Gastrocnemius medialis (tissue), 4 donors: ENCODE results near the gene ERC2.

Source experiments
- CTCF ChIP-seq, 5 experiments: fragments of 450-650 bp in 3 of 5; fragments of 200-600 bp in 2 of 5; sonication (generic) in 2 of 5; IDR thresholded peaks in 4 of 5; conservative IDR thresholded peaks in 1 of 5; 1 replicate in 4 of 5; 2 replicates in 1 of 5; pipeline ENCODE4 v1.5.1; 2016 to 2019; ENCODE audit warnings: antibody characterized with exemption in 5 of 5, mild to moderate bottlenecking in 3 of 5, moderate library complexity in 3 of 5
- POLR2A ChIP-seq, 2 donors: fragments of 450-650 bp; IDR thresholded peaks; one replicate each; pipeline ENCODE4 v1.6.1; 2017; ENCODE audit warnings: antibody characterized with exemption in 2 of 2, mild to moderate bottlenecking in 2 of 2, moderate library complexity in 2 of 2

- TF ChIP-seq CTCF (IDR thresholded peaks at IDR 0.05 in 4 of 5, conservative IDR thresholded peaks at IDR 0.05 in 1 of 5) (no peak), POLR2A (IDR thresholded peaks at IDR 0.05) (no peak)
Measured at GRCh38 chr3:56048331-56048730, 419.9 kb downstream of the ERC2 start.
